SU-DHL-6 (cell line): ENCODE measurements around the gene WWP2.
"Not testable (repeated sequence)": the region's sequence is repeated elsewhere in the genome, so short reads cannot be mapped to it uniquely, and the experiment has no call there.

Experiments used
- H2AFZ ChIP-seq: fragments of 200-600 bp; sonication (generic); 2 replicates; pipeline ENCODE4 v1.6.1; 2014; ENCODE audit warnings: low read depth, mild to moderate bottlenecking, moderate library complexity, mixed read lengths, antibody characterized with exemption, low read length; ENCODE audit not compliant: severe bottlenecking
- H3F3A ChIP-seq: fragments of 200-600 bp; shearing (Covaris generic); 2 replicates; pipeline ENCODE4 v1.6.0; 2016; ENCODE audit warnings: antibody characterized with exemption, mild to moderate bottlenecking; ENCODE audit not compliant: insufficient read depth
- H3K27ac ChIP-seq: fragments of 200-600 bp; sonication (generic); 2 replicates; pipeline ENCODE4 v1.5.1; 2016; ENCODE audit warnings: low read depth, mild to moderate bottlenecking, low read length, moderate library complexity, mixed read lengths
- H3K27me3 ChIP-seq: fragments of 200-600 bp; sonication (generic), shearing (Covaris generic); 2 replicates; pipeline ENCODE4 v1.6.0; 2014; ENCODE audit warnings: mild to moderate bottlenecking, low read length
- H3K36me3 ChIP-seq: fragments of 200-600 bp; sonication (generic); 2 replicates; pipeline ENCODE4 v1.6.1; 2014; ENCODE audit warnings: mild to moderate bottlenecking, low read length, mixed read lengths
- H3K4me2 ChIP-seq: fragments of 300-600, 200-600 bp; shearing (Covaris generic), sonication (generic); 2 replicates; pipeline ENCODE4 v1.6.0; 2014; ENCODE audit warnings: low read length, low read depth, mild to moderate bottlenecking; ENCODE audit not compliant: poor library complexity, severe bottlenecking
- H3K4me3 ChIP-seq: fragments of 200-600 bp; sonication (generic); 2 replicates; pipeline ENCODE4 v1.5.1; 2014; ENCODE audit warnings: antibody characterized with exemption, low read length, mild to moderate bottlenecking, mixed read lengths; ENCODE audit not compliant: insufficient read depth, poor library complexity, severe bottlenecking
- H3K79me2 ChIP-seq: fragments of 200-600 bp; sonication (generic); 2 replicates; pipeline ENCODE4 v1.6.1; 2014; ENCODE audit warnings: mild to moderate bottlenecking, low read length, moderate library complexity; ENCODE audit not compliant: insufficient read depth
- H3K9ac ChIP-seq: fragments of 200-600 bp; sonication (generic); 2 replicates; pipeline ENCODE4 v1.7.0; 2014; ENCODE audit warnings: mild to moderate bottlenecking, low read length
- H3K9me2 ChIP-seq: fragments of 200-600 bp; sonication (generic); replicated peaks from 2 replicates; pipeline ENCODE4 v1.6.1; 2014; ENCODE audit warnings: low read length; ENCODE audit not compliant: insufficient read depth
- H3K9me3 ChIP-seq: fragments of 200-600 bp; sonication (generic); 2 replicates; pipeline ENCODE4 v1.6.1; 2014; ENCODE audit warnings: low read length, mixed read lengths; ENCODE audit not compliant: insufficient read depth
- H4K20me1 ChIP-seq: fragments of 200-600 bp; sonication (generic); 2 replicates; pipeline ENCODE4 v1.6.1; 2014; ENCODE audit warnings: low read depth, mild to moderate bottlenecking, antibody characterized with exemption, low read length, moderate library complexity, mixed read lengths
- EZH2phosphoT487 ChIP-seq: fragments of 200-600 bp; sonication (generic), shearing (Covaris generic); conservative IDR thresholded peaks from 2 replicates; pipeline ENCODE4 v1.6.1; 2018; ENCODE audit warnings: mild to moderate bottlenecking, antibody characterized with exemption, low read length, moderate library complexity, mixed read lengths
- TF ChIP-seq, protein P1 (sequence below): fragments of 200-600 bp; sonication (generic); IDR thresholded peaks from one replicate; pipeline ENCODE4 v1.5.1; 2017; ENCODE audit warnings: antibody characterized with exemption, mild to moderate bottlenecking, low read length, moderate library complexity; ENCODE audit not compliant: insufficient read depth, poor library complexity, severe bottlenecking

WWP2 gene

DNA sequence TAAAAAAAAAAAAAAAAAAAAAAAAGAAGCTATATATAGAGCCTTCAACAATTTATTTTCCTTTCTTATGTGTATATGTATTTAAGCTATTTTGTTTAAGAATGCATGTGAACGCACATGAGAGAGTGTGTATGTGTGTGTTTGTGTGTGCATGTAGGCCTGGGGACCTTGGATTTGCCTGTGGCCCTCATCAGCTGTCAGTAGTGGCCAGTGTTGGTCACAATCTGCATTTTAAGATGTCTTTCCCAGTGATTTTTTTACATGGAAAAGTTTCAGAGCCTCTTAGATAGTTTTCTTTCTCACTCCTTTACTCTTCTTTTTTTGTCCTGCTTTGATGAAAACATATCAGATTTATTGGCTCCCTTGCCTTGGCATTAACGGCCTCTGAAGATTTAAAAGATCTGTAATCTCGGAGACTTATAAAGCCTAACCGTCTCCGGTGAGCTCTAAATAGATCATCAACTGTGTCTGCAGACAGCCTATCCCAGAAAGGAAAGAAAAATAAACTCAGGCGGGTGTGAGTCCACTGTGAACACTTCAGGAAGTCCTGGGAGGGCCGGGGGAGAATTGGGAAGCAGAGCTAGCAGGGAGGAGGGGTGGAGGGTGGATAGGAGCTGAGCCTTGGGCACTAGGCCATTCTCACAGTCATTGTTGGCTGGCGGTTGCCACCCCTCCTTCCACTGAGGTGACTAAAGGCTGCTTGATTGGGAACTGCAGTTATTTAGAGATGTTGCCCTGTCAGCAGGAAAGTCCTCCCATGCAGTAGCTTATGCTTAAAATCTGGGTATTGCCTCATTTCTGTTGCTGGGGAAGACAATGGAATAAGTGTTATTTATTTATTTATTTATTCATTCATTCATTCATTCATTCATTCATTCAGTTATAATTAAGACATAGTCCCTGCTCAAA lies 86.8 kb downstream of the WWP2 start:
- no peak overlapping the region for H3K9ac ChIP-seq
- no peaks in the 10 kb centered on the region for H3K36me3 ChIP-seq
- no peaks in the 10 kb centered on the region for H3K9me2 ChIP-seq
- no peak overlapping the region for H3K27ac ChIP-seq
- H3K79me2 ChIP-seq: no peaks in the 10 kb centered on the region
- no peaks in the 10 kb centered on the region for H4K20me1 ChIP-seq
- no peak overlapping the region for H3K4me3 ChIP-seq
- H3K9me3 ChIP-seq: no peaks in the 10 kb centered on the region
- H3K4me2 ChIP-seq: no peak overlapping the region
- H2AFZ ChIP-seq: no peak overlapping the region
- no peaks in the 10 kb centered on the region for H3F3A ChIP-seq
- no peak for TF ChIP-seq EZH2phosphoT487
- H3K27me3 ChIP-seq: no peaks in the 10 kb centered on the region

GRCh38 chr16:69851491-69852240 lies 89.5 kb downstream of the WWP2 start:
- H3K9ac ChIP-seq: no peak overlapping the region
- H3K27ac ChIP-seq: no peak overlapping the region
- H3K36me3 ChIP-seq: no peaks in the 10 kb centered on the region
- no peaks in the 10 kb centered on the region for H3K27me3 ChIP-seq
- no peak overlapping the region for H2AFZ ChIP-seq
- H3K4me2 ChIP-seq: no peak overlapping the region
- no peaks in the 10 kb centered on the region for H3F3A ChIP-seq
- no peaks in the 10 kb centered on the region for H4K20me1 ChIP-seq
- H3K4me3 ChIP-seq: no peak overlapping the region
- TF ChIP-seq EZH2phosphoT487: no peak
- TF ChIP-seq, protein P1, sequence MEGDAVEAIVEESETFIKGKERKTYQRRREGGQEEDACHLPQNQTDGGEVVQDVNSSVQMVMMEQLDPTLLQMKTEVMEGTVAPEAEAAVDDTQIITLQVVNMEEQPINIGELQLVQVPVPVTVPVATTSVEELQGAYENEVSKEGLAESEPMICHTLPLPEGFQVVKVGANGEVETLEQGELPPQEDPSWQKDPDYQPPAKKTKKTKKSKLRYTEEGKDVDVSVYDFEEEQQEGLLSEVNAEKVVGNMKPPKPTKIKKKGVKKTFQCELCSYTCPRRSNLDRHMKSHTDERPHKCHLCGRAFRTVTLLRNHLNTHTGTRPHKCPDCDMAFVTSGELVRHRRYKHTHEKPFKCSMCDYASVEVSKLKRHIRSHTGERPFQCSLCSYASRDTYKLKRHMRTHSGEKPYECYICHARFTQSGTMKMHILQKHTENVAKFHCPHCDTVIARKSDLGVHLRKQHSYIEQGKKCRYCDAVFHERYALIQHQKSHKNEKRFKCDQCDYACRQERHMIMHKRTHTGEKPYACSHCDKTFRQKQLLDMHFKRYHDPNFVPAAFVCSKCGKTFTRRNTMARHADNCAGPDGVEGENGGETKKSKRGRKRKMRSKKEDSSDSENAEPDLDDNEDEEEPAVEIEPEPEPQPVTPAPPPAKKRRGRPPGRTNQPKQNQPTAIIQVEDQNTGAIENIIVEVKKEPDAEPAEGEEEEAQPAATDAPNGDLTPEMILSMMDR: no peak
- no peaks in the 10 kb centered on the region for H3K79me2 ChIP-seq
- H3K9me2 ChIP-seq: no peaks in the 10 kb centered on the region
- H3K9me3 ChIP-seq: no peaks in the 10 kb centered on the region

DNA sequence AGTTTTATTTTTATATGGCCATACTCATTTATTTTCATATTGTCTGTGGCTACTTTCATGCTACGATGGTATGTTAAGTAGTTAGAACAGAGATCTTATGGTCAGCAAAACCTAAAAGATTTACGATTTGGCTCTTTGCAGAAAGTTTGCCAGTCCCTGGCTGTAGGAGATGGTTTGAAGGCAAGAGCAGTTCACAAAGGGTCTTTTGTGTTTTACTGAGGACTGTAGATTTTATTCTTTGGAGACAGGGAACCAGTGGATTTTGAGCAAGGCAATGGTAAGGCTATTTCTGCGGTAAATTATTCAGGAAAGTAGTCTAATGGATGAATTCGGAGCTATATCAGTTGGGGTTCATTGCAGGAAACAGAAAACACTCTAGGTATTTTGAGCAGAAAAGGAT lies 90.7 kb downstream of the WWP2 start:
- Histone ChIP-seq H3K9me3 (no peaks in the 10 kb centered on the region), H3K36me3 (no peaks in the 10 kb centered on the region), H4K20me1 (no peaks in the 10 kb centered on the region), H2AFZ (no peak overlapping the region), H3K79me2 (no peaks in the 10 kb centered on the region), H3K4me3 (no peak overlapping the region), H3K4me2 (no peak overlapping the region), H3K9me2 (no peaks in the 10 kb centered on the region), H3F3A (no peaks in the 10 kb centered on the region), H3K27me3 (no peaks in the 10 kb centered on the region), H3K27ac (no peak overlapping the region), H3K9ac (no peak overlapping the region)
- no peak for TF ChIP-seq EZH2phosphoT487
- TF ChIP-seq, protein P1: no peak

DNA sequence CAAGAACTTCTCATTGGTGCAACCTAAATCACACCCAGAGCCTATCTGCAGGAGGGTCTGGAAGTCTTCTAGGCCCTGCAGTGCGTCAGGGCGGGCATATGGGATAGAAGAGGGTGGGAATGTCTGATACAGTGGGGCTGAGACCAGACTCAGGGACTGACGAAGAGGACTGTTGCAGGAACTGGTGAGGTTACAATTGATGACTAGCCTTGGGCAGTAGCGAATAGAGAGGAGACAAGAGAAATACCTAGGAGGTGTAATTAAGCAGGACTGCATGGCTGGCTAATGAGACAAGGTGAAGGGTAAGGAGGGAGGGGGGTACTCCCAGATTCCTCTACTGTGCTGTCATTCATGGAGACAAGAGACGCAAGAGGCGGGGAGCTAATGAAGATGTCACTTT lies 91.3 kb downstream of the WWP2 start:
- no peaks in the 10 kb centered on the region for H3F3A ChIP-seq
- TF ChIP-seq EZH2phosphoT487: no peak
- TF ChIP-seq, protein P1: no peak

DNA sequence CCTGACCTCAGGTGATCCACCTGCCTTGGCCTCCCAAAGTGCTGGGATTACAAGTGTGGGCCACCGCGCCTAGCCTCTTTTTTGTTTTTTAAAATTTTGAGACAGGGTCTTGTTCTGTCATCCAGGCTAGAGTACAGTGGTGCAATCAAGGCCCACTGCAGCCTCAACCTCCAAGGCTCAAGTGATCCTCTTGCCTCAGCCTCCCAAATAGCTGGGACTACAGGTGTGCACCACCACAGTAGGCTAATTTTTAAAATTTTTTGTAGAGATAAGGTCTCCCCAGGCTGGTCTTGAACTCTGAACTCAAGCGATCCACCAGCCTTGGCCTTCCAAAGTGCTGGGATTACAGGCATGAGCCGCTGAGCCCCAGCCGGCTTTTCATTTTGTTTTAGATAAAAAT lies 92.6 kb downstream of the WWP2 start:
- H3K36me3 ChIP-seq, H3K27me3 ChIP-seq, H3K9me2 ChIP-seq, H3K79me2 ChIP-seq, H3K4me2 ChIP-seq, H3K9ac ChIP-seq, H3K27ac ChIP-seq, H3F3A ChIP-seq, H2AFZ ChIP-seq, H3K9me3 ChIP-seq, H3K4me3 ChIP-seq, H4K20me1 ChIP-seq: not testable (repeated sequence)

More for the DNA sequence above, 91.3 kb downstream of the WWP2 start:
- Histone ChIP-seq H3K27ac (no peak overlapping the region), H3K4me2 (no peak overlapping the region), H3K9ac (no peak overlapping the region), H3K79me2 (no peaks in the 10 kb centered on the region), H3K27me3 (no peaks in the 10 kb centered on the region), H3K4me3 (no peak overlapping the region), H3K36me3 (no peaks in the 10 kb centered on the region), H2AFZ (no peak overlapping the region), H4K20me1 (no peaks in the 10 kb centered on the region), H3K9me2 (no peaks in the 10 kb centered on the region), H3K9me3 (no peaks in the 10 kb centered on the region)
